Heart left ventricle (tissue), 16 donors: ENCODE results near the gene LYPD1. TPM values are rescaled to one million over a fixed set of nuclear protein-coding genes. Genes with fewer than 3 reads are reported as not detected.
"Not testable (repeated sequence)": the region's sequence is repeated elsewhere in the genome, so short reads cannot be mapped to it uniquely, and the experiment has no call there.

Experiments
- ATAC-seq, 4 donors: fragments of 200-7000 bp; cut with Tn5 transposase; one replicate each; pipeline ENCODE4 v1.9.1; 2020 to 2022; ENCODE audit warnings: moderate library complexity in 4 of 4, mild to moderate bottlenecking in 3 of 4, moderate number of reproducible peaks in 1 of 4
- DNase-seq, 5 donors: peaks; one replicate each; pipeline ENCODE4 v3.0.0-alpha.2; 2020
- H3K27ac ChIP-seq, 12 donors: fragments of 200-600 bp; sonication (generic) in 4 of 12; one replicate each; pipeline versions ENCODE4 v1.5.0 to v1.8.0; 2016 to 2022; ENCODE audit warnings: mild to moderate bottlenecking in 2 of 12
- H3K27me3 ChIP-seq, 9 donors: fragments of 200-600 bp; sonication (generic) in 2 of 9; one replicate each; pipeline versions ENCODE4 v1.5.1 to v1.8.0; 2016 to 2022; ENCODE audit warnings: mild to moderate bottlenecking in 3 of 9
- H3K36me3 ChIP-seq, 9 donors: fragments of 200-600 bp; sonication (generic) in 2 of 9; one replicate each; pipeline versions ENCODE4 v1.5.0 to v1.8.0; 2018 to 2022; ENCODE audit warnings: mild to moderate bottlenecking in 2 of 9
- H3K4me1 ChIP-seq, 12 donors: fragments of 200-600 bp; sonication (generic) in 4 of 12; one replicate each; pipeline versions ENCODE4 v1.5.0 to v1.8.0; 2016 to 2022; ENCODE audit warnings: mild to moderate bottlenecking in 3 of 12
- H3K4me3 ChIP-seq, 12 donors: fragments of 200-600 bp; sonication (generic) in 4 of 12; one replicate each; pipeline versions ENCODE4 v1.5.0 to v1.8.0; 2017 to 2022; ENCODE audit warnings: mild to moderate bottlenecking in 9 of 12, moderate library complexity in 4 of 12
- H3K9me3 ChIP-seq, 12 donors: fragments of 200-600 bp; sonication (generic) in 4 of 12; one replicate each; pipeline versions ENCODE4 v1.5.0 to v1.8.0; 2016 to 2022; ENCODE audit warnings: mild to moderate bottlenecking in 1 of 12
- CTCF ChIP-seq, 12 donors: fragments of 200-600 bp; sonication (generic) in 4 of 12; IDR thresholded peaks; one replicate each; pipeline versions ENCODE4 v1.5.0 to v1.8.0; 2018 to 2022; ENCODE audit warnings: antibody characterized with exemption in 12 of 12, mild to moderate bottlenecking in 5 of 12
- POLR2A ChIP-seq, 2 donors: fragments of 450-650 bp; IDR thresholded peaks; one replicate each; pipeline ENCODE4 v1.6.1; 2017; ENCODE audit warnings: antibody characterized with exemption in 2 of 2, mild to moderate bottlenecking in 2 of 2, moderate library complexity in 2 of 2
- WGBS, 4 donors: extraction: QIAGEN DNeasy Blood & Tissue Kit in 2 of 4; methylation state at CpG; one replicate each; pipeline versions ENCODE4 v1.1.5 to v1.1.7; 2013 to 2018; 5-methylcytosine and 5-hydroxymethylcytosine counted together
- intact Hi-C, 10 donors: fragments of 100-400 bp; cut with DNase I; formaldehyde crosslinking; loops; one replicate each; pipeline versions ENCODE4 v1.11.1 to v1.14.2; 2022
- polyA plus RNA-seq, 2 donors: library from polyadenylated mRNA; stranded (reverse); fragments of 200-250 nt; gene quantifications; one replicate each; pipeline ENCODE4 v1.2.3, GENCODE V29; 2013
- total RNA-seq, 9 donors: library from RNA; depleted of rRNA in 2 of 9; stranded (reverse); fragments of >200 nt in 2 of 9; fragmentation: NEBNext Ultra II Directional in 3 of 9; extraction: Animal tissue kit (Norgen Biotek cat#: 25700) in 3 of 9; gene quantifications; one replicate each; pipeline versions ENCODE4 v1.1.0 to v1.2.4, GENCODE V29; 2016 to 2023
- donor health status: ischemic (EF 13 %, LVEDD 7.1; RV severe dilation, severe dysfunction).
- donor health status: healthy with polysubstance abuse.
- donor health status: DM: no; HTN: yes; CAD: no.
- donor health status: DM: no; HTN: no; CAD: no.
- donor health status: ischemic (EF 25% LVEDD 6.9; RV normal size, moderate dysfunction).
- donor health status: ischemic (EF 25% LVEDD 5.7; RV mildly dilated, moderate dysfunction).
- donor health status: healthy.
- donor health status: DM: yes; HTN: yes; CAD: no.
- donor health status: ischemic (EF 35%, LVEDD 5.7; RV mildly dilated, moderate dysfunction).
- donor health status: nonischemic (EF 11% LVEDD 7.7; RV severe dilation, severe dysfunction).
- donor health status: DM: yes; HTN: yes; CAD: no.
- donor health status: PGD.
- donor health status: ischemic (EF 29% LVEDD 5.4; RV normal size, mild dysfunction).
- donor health status: nonischemic (EF 23%, LVEDD 6.1; RV moderate dilation, normal function).

LYPD1 gene
- total and polyA plus RNA-seq, 11 donors, result 0.15 to 1.8 (median 0.34) TPM; not detected in 3

GRCh38 chr2:132715386-132716351 is 45.7 kb upstream of the LYPD1 start:
- intact Hi-C loops, result loop anchor here in 1 of 10 donors (5.0 kb wide), 1 partner anchor 52 kb away; no protein-coding TSS in a partner anchor
- DNase-seq (no peak), ATAC-seq (peak in 2 of 4 donors; percentile 18 to 36)
- Histone ChIP-seq H3K4me3 (no peak overlapping the region), H3K36me3 (no peaks in the 10 kb centered on the region), H3K9me3 (no peaks in the 10 kb centered on the region), H3K27me3 (no peaks in the 10 kb centered on the region), H3K4me1 (no peaks in the 10 kb centered on the region), H3K27ac (no peak overlapping the region)
- 47 to 64% (median 56%) methylated on average over 7 of the region's 7 CpGs for WGBS, 4 donors
- TF ChIP-seq POLR2A (IDR thresholded peaks at IDR 0.05), result no peak
- no peak for TF ChIP-seq CTCF (IDR thresholded peaks at IDR 0.05)

GRCh38 chr2:132703396-132703795 is 33.4 kb upstream of the LYPD1 start:
- no peaks in the 10 kb centered on the region for H3K9me3 ChIP-seq
- intact Hi-C loops, result no loop called here
- DNase-seq (no peak), ATAC-seq (no peak)
- H3K4me3 ChIP-seq, result no peak overlapping the region
- no peak for TF ChIP-seq CTCF (IDR thresholded peaks at IDR 0.05)
- TF ChIP-seq POLR2A (IDR thresholded peaks at IDR 0.05), result no peak
- no peaks in the 10 kb centered on the region for H3K36me3 ChIP-seq
- 63 to 74% (median 66%) methylated on average over 4 of the region's 4 CpGs for WGBS, 4 donors
- H3K27me3 ChIP-seq, result no peaks in the 10 kb centered on the region
- H3K27ac ChIP-seq, result no peak overlapping the region
- no peaks in the 10 kb centered on the region for H3K4me1 ChIP-seq

GRCh38 chr2:132701810-132702209 is 31.8 kb upstream of the LYPD1 start:
- TF ChIP-seq CTCF (IDR thresholded peaks at IDR 0.05) (no peak), POLR2A (IDR thresholded peaks at IDR 0.05) (no peak)
- Histone ChIP-seq H3K36me3 (no peaks in the 10 kb centered on the region), H3K9me3 (no peaks in the 10 kb centered on the region), H3K27ac (no peak overlapping the region), H3K4me3 (no peak overlapping the region), H3K27me3 (no peaks in the 10 kb centered on the region), H3K4me1 (no peaks in the 10 kb centered on the region)
- 84 to 91% (median 87%) methylated on average over 2 of the region's 2 CpGs for WGBS, 4 donors
- ATAC-seq, result no peak
- no peak for DNase-seq
- intact Hi-C loops, result no loop called here

GRCh38 chr2:132699802-132700201 is 29.8 kb upstream of the LYPD1 start:
- H3K9me3 ChIP-seq, ATAC-seq, intact Hi-C loops, H3K27ac ChIP-seq, DNase-seq, H3K4me3 ChIP-seq, H3K4me1 ChIP-seq, H3K36me3 ChIP-seq, H3K27me3 ChIP-seq: not testable (repeated sequence)
- 88 to 100% (median 91%) methylated on average over 1 to 2 of the region's 2 CpGs for WGBS, 4 donors

GRCh38 chr2:132698347-132698746 is 28.3 kb upstream of the LYPD1 start:
- ATAC-seq, H3K27me3 ChIP-seq, H3K36me3 ChIP-seq, H3K4me3 ChIP-seq, intact Hi-C loops, H3K4me1 ChIP-seq, H3K9me3 ChIP-seq, H3K27ac ChIP-seq, DNase-seq: not testable (repeated sequence)
- WGBS, 4 donors, result 91 to 92% (median 92%) methylated on average over 3 of the region's 3 CpGs
